SK-N-SH treated with all-trans-retinoic acid at 6 μM for 48 hours (cell line): ENCODE results near the gene OPRM1.

ENCODE experiments used
- ATAC-seq: fragments of 200-7000 bp; cut with Tn5 transposase; 3 replicates; pipeline ENCODE4 v1.9.1; 2020; ENCODE audit warnings: mild to moderate bottlenecking, moderate library complexity
- ARNTL ChIP-seq: fragments of 450-650 bp; formaldehyde crosslinking; IDR thresholded peaks from 2 replicates; pipeline ENCODE4 v1.5.0; 2020; ENCODE audit warnings: low read depth, mild to moderate bottlenecking, moderate library complexity, borderline replicate concordance
- BACH2 ChIP-seq: fragments of 250-450 bp; sonication (Bioruptor Pico); IDR thresholded peaks from 2 replicates; pipeline ENCODE4 v1.9.0; 2021; ENCODE audit warnings: mild to moderate bottlenecking, borderline replicate concordance
- CSDC2 ChIP-seq: fragments of 250-450 bp; sonication (Bioruptor Pico); IDR thresholded peaks from 2 replicates; pipeline ENCODE4 v1.5.0; 2020; ENCODE audit warnings: mild to moderate bottlenecking, moderate library complexity
- ESRRG ChIP-seq: fragments of 250-450 bp; sonication (Bioruptor Pico); IDR thresholded peaks from 2 replicates; pipeline ENCODE4 v1.6.1; 2021; ENCODE audit warnings: mild to moderate bottlenecking
- ISL1 ChIP-seq: fragments of 250-450 bp; sonication (Bioruptor Pico); IDR thresholded peaks from 2 replicates; pipeline ENCODE4 v2.1.2; 2022; ENCODE audit warnings: mild to moderate bottlenecking, moderate library complexity
- OSR1 ChIP-seq: fragments of 250-450 bp; sonication (Bioruptor Pico); IDR thresholded peaks from 2 replicates; pipeline ENCODE4 v1.8.0; 2022; ENCODE audit warnings: moderate library complexity, mild to moderate bottlenecking, inconsistent platforms
- PPARA ChIP-seq: fragments of 250-450 bp; sonication (Bioruptor Pico); IDR thresholded peaks from 2 replicates; pipeline ENCODE4 v1.5.0; 2020; ENCODE audit warnings: mild to moderate bottlenecking, borderline replicate concordance
- RARB ChIP-seq: fragments of 250-450 bp; sonication (Bioruptor Pico); IDR thresholded peaks from 2 replicates; pipeline ENCODE4 v1.8.0; 2021; ENCODE audit warnings: mild to moderate bottlenecking, moderate library complexity
- SNAI2 ChIP-seq: fragments of 250-450 bp; sonication (Bioruptor Pico); IDR thresholded peaks from 2 replicates; pipeline ENCODE4 v1.5.0; 2020; ENCODE audit warnings: mild to moderate bottlenecking, moderate library complexity
- TCF4 ChIP-seq: fragments of 250-450 bp; sonication (Bioruptor Pico); IDR thresholded peaks from 2 replicates; pipeline ENCODE4 v1.8.0; 2021; ENCODE audit warnings: mild to moderate bottlenecking, moderate library complexity, borderline replicate concordance
- ZC3H10 ChIP-seq: fragments of 250-450 bp; sonication (Bioruptor Pico); IDR thresholded peaks from 2 replicates; pipeline ENCODE4 v1.5.1; 2021; ENCODE audit warnings: mild to moderate bottlenecking, moderate library complexity
- ZFP3 ChIP-seq: fragments of 250-450 bp; sonication (Bioruptor Pico); IDR thresholded peaks from 2 replicates; pipeline ENCODE4 v1.5.0; 2020; ENCODE audit warnings: mild to moderate bottlenecking, moderate library complexity
- ZFP30 ChIP-seq: fragments of 450-650 bp; formaldehyde crosslinking; IDR thresholded peaks from 2 replicates; pipeline ENCODE4 v1.5.0; 2022; ENCODE audit warnings: mild to moderate bottlenecking, moderate library complexity
- ZNF565 ChIP-seq: fragments of 450-650 bp; formaldehyde crosslinking; conservative IDR thresholded peaks from 2 replicates; pipeline ENCODE4 v1.5.0; 2020; ENCODE audit warnings: low read depth, mild to moderate bottlenecking, moderate library complexity
- ZNF70 ChIP-seq: fragments of 450-650 bp; formaldehyde crosslinking; IDR thresholded peaks from 2 replicates; pipeline ENCODE4 v1.5.0; 2020; ENCODE audit warnings: mild to moderate bottlenecking, moderate library complexity
- ZNF8 ChIP-seq: fragments of 450-650 bp; formaldehyde crosslinking; IDR thresholded peaks from 2 replicates; pipeline ENCODE4 v1.5.0; 2020; ENCODE audit warnings: mild to moderate bottlenecking, moderate library complexity
- TF ChIP-seq, protein P1 (sequence below): fragments of 250-450 bp; sonication (Bioruptor Pico); IDR thresholded peaks from 2 replicates; pipeline ENCODE4 v1.8.0; 2020; ENCODE audit warnings: mild to moderate bottlenecking, moderate library complexity, borderline replicate concordance
- TF ChIP-seq, protein P2 (sequence below): fragments of 250-450 bp; sonication (Bioruptor Pico); IDR thresholded peaks from 2 replicates; pipeline ENCODE4 v1.8.0; 2021; ENCODE audit warnings: low read depth, mild to moderate bottlenecking, moderate library complexity, borderline replicate concordance
- TF ChIP-seq, protein P3 (sequence below): fragments of 250-450 bp; sonication (Bioruptor Pico); IDR thresholded peaks from 2 replicates; pipeline ENCODE4 v1.5.0; 2020; ENCODE audit warnings: mild to moderate bottlenecking, moderate library complexity
- TF ChIP-seq, protein P4 (sequence below): fragments of 250-450 bp; sonication (Bioruptor Pico); IDR thresholded peaks from 2 replicates; pipeline ENCODE4 v1.5.1; 2021; ENCODE audit warnings: mild to moderate bottlenecking, moderate library complexity

The OPRM1 gene

DNA sequence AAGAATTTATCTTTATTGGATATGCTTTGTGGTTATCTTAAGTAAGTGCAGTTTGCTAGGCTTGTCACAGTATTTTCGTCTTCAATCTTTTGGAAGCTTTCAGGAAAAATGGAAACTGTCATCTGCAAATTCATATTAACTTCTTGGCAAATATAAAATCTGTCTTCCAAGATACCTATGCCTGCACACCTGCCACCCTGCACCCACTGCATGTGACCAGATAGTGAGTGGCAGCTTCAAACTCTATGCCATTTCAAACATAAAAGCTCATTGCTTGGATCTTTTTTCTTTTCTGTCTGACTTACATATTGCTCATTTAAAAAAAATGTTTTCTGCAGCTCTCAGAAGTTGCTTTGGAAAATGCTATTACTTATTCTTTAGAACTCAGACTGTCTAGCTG lies 14.1 kb downstream of the OPRM1 start:
- no peak for ATAC-seq
- TF ChIP-seq, protein P1, sequence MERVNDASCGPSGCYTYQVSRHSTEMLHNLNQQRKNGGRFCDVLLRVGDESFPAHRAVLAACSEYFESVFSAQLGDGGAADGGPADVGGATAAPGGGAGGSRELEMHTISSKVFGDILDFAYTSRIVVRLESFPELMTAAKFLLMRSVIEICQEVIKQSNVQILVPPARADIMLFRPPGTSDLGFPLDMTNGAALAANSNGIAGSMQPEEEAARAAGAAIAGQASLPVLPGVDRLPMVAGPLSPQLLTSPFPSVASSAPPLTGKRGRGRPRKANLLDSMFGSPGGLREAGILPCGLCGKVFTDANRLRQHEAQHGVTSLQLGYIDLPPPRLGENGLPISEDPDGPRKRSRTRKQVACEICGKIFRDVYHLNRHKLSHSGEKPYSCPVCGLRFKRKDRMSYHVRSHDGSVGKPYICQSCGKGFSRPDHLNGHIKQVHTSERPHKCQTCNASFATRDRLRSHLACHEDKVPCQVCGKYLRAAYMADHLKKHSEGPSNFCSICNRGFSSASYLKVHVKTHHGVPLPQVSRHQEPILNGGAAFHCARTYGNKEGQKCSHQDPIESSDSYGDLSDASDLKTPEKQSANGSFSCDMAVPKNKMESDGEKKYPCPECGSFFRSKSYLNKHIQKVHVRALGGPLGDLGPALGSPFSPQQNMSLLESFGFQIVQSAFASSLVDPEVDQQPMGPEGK (CRISPR knock-in tag): no peak
- no peak for TF ChIP-seq ESRRG
- TF ChIP-seq RARB: no peak
- no peak for TF ChIP-seq ZFP3 (CRISPR knock-in tag)

DNA sequence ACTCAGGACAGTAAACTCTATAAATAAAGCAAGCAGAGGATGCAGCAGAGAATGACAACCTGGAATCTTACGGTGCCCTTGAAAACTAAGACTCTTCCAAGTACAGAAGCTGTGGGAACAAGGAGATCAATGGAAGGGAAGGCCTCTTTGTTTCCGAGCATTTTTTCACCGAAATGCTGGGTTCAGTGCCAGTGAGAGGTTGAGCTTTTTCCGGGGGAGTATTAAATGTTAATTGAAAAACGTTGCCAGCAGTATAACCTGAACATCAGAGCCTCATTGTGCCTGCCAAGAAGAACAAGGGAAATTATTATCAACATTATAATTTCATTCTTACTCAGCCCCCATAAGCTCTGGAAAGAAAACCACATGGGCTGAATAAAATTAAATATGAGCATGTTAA lies 17.5 kb downstream of the OPRM1 start:
- TF ChIP-seq ZNF565: no peak
- no peak for TF ChIP-seq BACH2
- no peak for TF ChIP-seq ISL1
- TF ChIP-seq ZNF8: no peak
- TF ChIP-seq OSR1 (CRISPR knock-in tag): no peak
- no peak for TF ChIP-seq SNAI2 (CRISPR knock-in tag)
- no peak for TF ChIP-seq PPARA (CRISPR knock-in tag)
- TF ChIP-seq TCF4: no peak
- TF ChIP-seq ZFP30 (CRISPR knock-in tag): no peak
- TF ChIP-seq, protein P2, sequence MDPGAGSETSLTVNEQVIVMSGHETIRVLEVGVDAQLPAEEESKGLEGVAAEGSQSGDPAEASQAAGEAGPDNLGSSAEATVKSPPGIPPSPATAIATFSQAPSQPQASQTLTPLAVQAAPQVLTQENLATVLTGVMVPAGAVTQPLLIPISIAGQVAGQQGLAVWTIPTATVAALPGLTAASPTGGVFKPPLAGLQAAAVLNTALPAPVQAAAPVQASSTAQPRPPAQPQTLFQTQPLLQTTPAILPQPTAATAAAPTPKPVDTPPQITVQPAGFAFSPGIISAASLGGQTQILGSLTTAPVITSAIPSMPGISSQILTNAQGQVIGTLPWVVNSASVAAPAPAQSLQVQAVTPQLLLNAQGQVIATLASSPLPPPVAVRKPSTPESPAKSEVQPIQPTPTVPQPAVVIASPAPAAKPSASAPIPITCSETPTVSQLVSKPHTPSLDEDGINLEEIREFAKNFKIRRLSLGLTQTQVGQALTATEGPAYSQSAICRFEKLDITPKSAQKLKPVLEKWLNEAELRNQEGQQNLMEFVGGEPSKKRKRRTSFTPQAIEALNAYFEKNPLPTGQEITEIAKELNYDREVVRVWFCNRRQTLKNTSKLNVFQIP (CRISPR knock-in tag): no peak
- no peak for TF ChIP-seq ZNF70 (CRISPR knock-in tag)
- TF ChIP-seq, protein P3, sequence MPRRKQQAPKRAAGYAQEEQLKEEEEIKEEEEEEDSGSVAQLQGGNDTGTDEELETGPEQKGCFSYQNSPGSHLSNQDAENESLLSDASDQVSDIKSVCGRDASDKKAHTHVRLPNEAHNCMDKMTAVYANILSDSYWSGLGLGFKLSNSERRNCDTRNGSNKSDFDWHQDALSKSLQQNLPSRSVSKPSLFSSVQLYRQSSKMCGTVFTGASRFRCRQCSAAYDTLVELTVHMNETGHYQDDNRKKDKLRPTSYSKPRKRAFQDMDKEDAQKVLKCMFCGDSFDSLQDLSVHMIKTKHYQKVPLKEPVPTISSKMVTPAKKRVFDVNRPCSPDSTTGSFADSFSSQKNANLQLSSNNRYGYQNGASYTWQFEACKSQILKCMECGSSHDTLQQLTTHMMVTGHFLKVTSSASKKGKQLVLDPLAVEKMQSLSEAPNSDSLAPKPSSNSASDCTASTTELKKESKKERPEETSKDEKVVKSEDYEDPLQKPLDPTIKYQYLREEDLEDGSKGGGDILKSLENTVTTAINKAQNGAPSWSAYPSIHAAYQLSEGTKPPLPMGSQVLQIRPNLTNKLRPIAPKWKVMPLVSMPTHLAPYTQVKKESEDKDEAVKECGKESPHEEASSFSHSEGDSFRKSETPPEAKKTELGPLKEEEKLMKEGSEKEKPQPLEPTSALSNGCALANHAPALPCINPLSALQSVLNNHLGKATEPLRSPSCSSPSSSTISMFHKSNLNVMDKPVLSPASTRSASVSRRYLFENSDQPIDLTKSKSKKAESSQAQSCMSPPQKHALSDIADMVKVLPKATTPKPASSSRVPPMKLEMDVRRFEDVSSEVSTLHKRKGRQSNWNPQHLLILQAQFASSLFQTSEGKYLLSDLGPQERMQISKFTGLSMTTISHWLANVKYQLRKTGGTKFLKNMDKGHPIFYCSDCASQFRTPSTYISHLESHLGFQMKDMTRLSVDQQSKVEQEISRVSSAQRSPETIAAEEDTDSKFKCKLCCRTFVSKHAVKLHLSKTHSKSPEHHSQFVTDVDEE: no peak
- TF ChIP-seq ZC3H10 (CRISPR knock-in tag): no peak
- TF ChIP-seq CSDC2 (CRISPR knock-in tag): no peak
- TF ChIP-seq, protein P1 (CRISPR knock-in tag): no peak
- no peak for TF ChIP-seq ARNTL (CRISPR knock-in tag)
- no peak for ATAC-seq

DNA sequence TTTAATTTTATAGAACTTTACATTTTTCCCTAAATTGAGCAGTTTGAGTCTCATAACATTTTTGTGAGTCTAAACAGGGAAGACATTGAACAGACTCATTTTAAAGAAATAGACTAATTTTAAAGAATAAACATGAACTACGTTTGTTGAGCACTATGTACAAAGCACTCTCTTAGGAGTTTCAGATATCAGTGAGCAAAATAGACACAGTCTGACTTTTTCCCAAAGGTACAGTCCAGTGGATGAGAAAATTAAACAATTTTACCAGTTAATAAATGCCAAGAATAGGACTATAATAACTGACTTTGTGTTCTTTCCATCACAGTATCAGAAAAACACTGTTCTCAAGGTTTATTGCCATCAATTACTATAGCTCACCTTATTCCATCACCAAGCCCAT lies 18.1 kb downstream of the OPRM1 start:
- TF ChIP-seq, protein P1 (CRISPR knock-in tag): no peak
- TF ChIP-seq, protein P2 (CRISPR knock-in tag): no peak
- TF ChIP-seq ZC3H10 (CRISPR knock-in tag): no peak
- TF ChIP-seq OSR1 (CRISPR knock-in tag): no peak
- TF ChIP-seq ZNF70 (CRISPR knock-in tag): no peak
- no peak for TF ChIP-seq ZNF565
- TF ChIP-seq, protein P4, sequence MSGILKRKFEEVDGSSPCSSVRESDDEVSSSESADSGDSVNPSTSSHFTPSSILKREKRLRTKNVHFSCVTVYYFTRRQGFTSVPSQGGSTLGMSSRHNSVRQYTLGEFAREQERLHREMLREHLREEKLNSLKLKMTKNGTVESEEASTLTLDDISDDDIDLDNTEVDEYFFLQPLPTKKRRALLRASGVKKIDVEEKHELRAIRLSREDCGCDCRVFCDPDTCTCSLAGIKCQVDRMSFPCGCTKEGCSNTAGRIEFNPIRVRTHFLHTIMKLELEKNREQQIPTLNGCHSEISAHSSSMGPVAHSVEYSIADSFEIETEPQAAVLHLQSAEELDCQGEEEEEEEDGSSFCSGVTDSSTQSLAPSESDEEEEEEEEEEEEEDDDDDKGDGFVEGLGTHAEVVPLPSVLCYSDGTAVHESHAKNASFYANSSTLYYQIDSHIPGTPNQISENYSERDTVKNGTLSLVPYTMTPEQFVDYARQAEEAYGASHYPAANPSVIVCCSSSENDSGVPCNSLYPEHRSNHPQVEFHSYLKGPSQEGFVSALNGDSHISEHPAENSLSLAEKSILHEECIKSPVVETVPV (CRISPR knock-in tag): no peak
- TF ChIP-seq, all 23 proteins: peak for 0

More for the DNA sequence above, 18.1 kb downstream of the OPRM1 start:
- no peak for ATAC-seq
